HepG2 (cell line): ENCODE data around the gene PAQR5. TPM values are rescaled to one million over a fixed set of nuclear protein-coding genes. Genes with fewer than 3 reads are reported as not detected.

ENCODE experiments used
- EEA1 ChIP-seq: sonication (generic); formaldehyde crosslinking; IDR thresholded peaks from 2 replicates; pipeline ENCODE4 v1.5.1; 2020; ENCODE audit warnings: mild to moderate bottlenecking, missing genetic modification reagents, borderline replicate concordance
- RAD51 ChIP-seq: fragments of 450-650 bp; IDR thresholded peaks from 2 replicates; pipeline ENCODE4 v1.6.1; 2016; ENCODE audit warnings: borderline replicate concordance
- U2AF2 ChIP-seq: fragments of 200-400 bp; formaldehyde crosslinking; IDR thresholded peaks from 2 replicates; pipeline ENCODE4 v1.6.1; 2017; ENCODE audit warnings: low read depth, mild to moderate bottlenecking, low read length
- ZNF101 ChIP-seq: sonication (generic); formaldehyde crosslinking; IDR thresholded peaks from 2 replicates; pipeline ENCODE4 v1.4.0; 2020; ENCODE audit warnings: mild to moderate bottlenecking, low read depth, missing genetic modification reagents, borderline replicate concordance
- ZNF660 ChIP-seq: sonication (generic); formaldehyde crosslinking; IDR thresholded peaks from 2 replicates; pipeline ENCODE4 v1.5.1; 2020; ENCODE audit warnings: mild to moderate bottlenecking, low read depth, missing genetic modification reagents, borderline replicate concordance
- polyA plus RNA-seq, 8 experiments: library from polyadenylated mRNA; depleted of rRNA in 3 of 8; stranded (reverse) in 7 of 8; unstranded in 1 of 8; fragments of >200 nt; fragmentation: Illumina TruSeq in 4 of 8; extraction: Trizol in 4 of 8; gene quantifications; 2 replicates each; pipeline versions ENCODE4 v1.2.1 to v1.2.3, GENCODE V29; 2011 to 2016; ENCODE audit warnings: low read depth in 4 of 8, missing spikeins in 1 of 8, mixed read lengths in 1 of 8; ENCODE audit not compliant: insufficient read depth in 1 of 8
- total RNA-seq, 5 experiments: library from RNA; depleted of rRNA; stranded (reverse); fragments of >200 nt; fragmentation: Illumina TruSeq; extraction: Trizol; gene quantifications; 2 replicates each; pipeline ENCODE4 v1.2.3, GENCODE V29; 2016; ENCODE audit warnings: low read depth in 1 of 5
- TF ChIP-seq, protein P1 (sequence below): IDR thresholded peaks from 2 replicates; pipeline ENCODE4 v1.4.0; 2020; ENCODE audit warnings: mild to moderate bottlenecking, missing genetic modification reagents
- TF ChIP-seq, protein P2 (sequence below): sonication (generic); formaldehyde crosslinking; IDR thresholded peaks from one replicate; pipeline ENCODE4 v1.5.1; 2020; ENCODE audit warnings: mild to moderate bottlenecking, missing genetic modification reagents; ENCODE audit errors: not compliant biosample characterization
- TF ChIP-seq, protein P3 (sequence below): sonication (generic); formaldehyde crosslinking; IDR thresholded peaks from 2 replicates; pipeline ENCODE4 v1.9.0; 2021; ENCODE audit warnings: mild to moderate bottlenecking, missing genetic modification reagents

PAQR5 gene
- total and polyA plus RNA-seq, 2 of the 13 experiments (the other 11 are each of a cell fraction or from before 2014, with no cell fraction given): 0.53 to 1.3 TPM

DNA sequence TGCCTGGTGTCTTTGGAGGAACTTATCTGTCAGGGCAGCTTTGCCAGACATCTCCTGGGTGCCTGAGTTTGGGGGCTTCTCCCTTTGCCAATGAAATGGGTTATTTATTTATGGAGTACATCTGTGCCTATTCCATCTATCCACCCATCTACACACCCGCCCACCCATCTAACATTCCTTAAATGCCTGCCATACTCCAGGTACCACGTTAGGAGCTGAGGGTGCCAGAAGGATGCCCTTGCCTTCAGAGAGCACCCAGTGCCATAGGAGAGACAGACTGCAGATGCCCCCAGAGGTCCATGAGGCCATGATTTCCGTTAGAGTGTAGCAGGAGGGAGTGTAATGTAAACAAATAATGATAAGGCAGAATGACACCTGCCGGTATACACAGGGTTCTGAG lies 93.6 kb downstream of the PAQR5 start (continued):
- TF ChIP-seq, protein P1, sequence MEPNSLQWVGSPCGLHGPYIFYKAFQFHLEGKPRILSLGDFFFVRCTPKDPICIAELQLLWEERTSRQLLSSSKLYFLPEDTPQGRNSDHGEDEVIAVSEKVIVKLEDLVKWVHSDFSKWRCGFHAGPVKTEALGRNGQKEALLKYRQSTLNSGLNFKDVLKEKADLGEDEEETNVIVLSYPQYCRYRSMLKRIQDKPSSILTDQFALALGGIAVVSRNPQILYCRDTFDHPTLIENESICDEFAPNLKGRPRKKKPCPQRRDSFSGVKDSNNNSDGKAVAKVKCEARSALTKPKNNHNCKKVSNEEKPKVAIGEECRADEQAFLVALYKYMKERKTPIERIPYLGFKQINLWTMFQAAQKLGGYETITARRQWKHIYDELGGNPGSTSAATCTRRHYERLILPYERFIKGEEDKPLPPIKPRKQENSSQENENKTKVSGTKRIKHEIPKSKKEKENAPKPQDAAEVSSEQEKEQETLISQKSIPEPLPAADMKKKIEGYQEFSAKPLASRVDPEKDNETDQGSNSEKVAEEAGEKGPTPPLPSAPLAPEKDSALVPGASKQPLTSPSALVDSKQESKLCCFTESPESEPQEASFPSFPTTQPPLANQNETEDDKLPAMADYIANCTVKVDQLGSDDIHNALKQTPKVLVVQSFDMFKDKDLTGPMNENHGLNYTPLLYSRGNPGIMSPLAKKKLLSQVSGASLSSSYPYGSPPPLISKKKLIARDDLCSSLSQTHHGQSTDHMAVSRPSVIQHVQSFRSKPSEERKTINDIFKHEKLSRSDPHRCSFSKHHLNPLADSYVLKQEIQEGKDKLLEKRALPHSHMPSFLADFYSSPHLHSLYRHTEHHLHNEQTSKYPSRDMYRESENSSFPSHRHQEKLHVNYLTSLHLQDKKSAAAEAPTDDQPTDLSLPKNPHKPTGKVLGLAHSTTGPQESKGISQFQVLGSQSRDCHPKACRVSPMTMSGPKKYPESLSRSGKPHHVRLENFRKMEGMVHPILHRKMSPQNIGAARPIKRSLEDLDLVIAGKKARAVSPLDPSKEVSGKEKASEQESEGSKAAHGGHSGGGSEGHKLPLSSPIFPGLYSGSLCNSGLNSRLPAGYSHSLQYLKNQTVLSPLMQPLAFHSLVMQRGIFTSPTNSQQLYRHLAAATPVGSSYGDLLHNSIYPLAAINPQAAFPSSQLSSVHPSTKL (CRISPR knock-in tag): no peak
- TF ChIP-seq RAD51 (no peak), ZNF660 (CRISPR knock-in tag) (no peak), EEA1 (no peak), ZNF101 (CRISPR knock-in tag) (no peak), U2AF2 (no peak)
- TF ChIP-seq, protein P2, sequence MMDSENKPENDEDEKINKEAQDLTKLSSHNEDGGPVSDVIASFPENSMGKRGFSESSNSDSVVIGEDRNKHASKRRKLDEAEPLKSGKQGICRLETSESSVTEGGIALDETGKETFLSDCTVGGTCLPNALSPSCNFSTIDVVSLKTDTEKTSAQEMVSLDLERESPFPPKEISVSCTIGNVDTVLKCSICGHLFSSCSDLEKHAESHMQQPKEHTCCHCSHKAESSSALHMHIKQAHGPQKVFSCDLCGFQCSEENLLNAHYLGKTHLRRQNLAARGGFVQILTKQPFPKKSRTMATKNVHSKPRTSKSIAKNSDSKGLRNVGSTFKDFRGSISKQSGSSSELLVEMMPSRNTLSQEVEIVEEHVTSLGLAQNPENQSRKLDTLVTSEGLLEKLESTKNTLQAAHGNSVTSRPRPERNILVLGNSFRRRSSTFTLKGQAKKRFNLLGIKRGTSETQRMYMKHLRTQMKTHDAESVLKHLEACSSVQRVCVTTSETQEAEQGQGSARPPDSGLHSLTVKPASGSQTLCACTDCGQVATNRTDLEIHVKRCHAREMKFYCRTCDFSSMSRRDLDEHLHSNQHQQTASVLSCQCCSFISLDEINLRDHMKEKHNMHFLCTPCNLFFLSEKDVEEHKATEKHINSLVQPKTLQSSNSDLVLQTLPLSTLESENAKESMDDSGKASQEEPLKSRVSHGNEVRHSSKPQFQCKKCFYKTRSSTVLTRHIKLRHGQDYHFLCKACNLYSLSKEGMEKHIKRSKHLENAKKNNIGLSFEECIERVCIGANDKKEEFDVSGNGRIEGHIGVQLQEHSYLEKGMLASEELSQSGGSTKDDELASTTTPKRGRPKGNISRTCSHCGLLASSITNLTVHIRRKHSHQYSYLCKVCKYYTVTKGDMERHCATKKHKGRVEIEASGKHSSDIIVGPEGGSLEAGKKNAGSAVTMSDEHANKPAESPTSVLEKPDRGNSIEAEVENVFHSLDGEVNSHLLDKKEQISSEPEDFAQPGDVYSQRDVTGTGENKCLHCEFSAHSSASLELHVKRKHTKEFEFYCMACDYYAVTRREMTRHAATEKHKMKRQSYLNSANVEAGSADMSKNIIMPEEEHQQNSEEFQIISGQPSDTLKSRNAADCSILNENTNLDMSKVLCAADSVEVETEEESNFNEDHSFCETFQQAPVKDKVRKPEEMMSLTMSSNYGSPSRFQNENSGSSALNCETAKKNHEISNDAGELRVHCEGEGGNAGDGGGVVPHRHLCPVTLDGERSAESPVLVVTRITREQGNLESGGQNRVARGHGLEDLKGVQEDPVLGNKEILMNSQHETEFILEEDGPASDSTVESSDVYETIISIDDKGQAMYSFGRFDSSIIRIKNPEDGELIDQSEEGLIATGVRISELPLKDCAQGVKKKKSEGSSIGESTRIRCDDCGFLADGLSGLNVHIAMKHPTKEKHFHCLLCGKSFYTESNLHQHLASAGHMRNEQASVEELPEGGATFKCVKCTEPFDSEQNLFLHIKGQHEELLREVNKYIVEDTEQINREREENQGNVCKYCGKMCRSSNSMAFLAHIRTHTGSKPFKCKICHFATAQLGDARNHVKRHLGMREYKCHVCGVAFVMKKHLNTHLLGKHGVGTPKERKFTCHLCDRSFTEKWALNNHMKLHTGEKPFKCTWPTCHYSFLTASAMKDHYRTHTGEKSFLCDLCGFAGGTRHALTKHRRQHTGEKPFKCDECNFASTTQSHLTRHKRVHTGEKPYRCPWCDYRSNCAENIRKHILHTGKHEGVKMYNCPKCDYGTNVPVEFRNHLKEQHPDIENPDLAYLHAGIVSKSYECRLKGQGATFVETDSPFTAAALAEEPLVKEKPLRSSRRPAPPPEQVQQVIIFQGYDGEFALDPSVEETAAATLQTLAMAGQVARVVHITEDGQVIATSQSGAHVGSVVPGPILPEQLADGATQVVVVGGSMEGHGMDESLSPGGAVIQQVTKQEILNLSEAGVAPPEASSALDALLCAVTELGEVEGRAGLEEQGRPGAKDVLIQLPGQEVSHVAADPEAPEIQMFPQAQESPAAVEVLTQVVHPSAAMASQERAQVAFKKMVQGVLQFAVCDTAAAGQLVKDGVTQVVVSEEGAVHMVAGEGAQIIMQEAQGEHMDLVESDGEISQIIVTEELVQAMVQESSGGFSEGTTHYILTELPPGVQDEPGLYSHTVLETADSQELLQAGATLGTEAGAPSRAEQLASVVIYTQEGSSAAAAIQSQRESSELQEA (CRISPR knock-in tag): no peak
- TF ChIP-seq, protein P3, sequence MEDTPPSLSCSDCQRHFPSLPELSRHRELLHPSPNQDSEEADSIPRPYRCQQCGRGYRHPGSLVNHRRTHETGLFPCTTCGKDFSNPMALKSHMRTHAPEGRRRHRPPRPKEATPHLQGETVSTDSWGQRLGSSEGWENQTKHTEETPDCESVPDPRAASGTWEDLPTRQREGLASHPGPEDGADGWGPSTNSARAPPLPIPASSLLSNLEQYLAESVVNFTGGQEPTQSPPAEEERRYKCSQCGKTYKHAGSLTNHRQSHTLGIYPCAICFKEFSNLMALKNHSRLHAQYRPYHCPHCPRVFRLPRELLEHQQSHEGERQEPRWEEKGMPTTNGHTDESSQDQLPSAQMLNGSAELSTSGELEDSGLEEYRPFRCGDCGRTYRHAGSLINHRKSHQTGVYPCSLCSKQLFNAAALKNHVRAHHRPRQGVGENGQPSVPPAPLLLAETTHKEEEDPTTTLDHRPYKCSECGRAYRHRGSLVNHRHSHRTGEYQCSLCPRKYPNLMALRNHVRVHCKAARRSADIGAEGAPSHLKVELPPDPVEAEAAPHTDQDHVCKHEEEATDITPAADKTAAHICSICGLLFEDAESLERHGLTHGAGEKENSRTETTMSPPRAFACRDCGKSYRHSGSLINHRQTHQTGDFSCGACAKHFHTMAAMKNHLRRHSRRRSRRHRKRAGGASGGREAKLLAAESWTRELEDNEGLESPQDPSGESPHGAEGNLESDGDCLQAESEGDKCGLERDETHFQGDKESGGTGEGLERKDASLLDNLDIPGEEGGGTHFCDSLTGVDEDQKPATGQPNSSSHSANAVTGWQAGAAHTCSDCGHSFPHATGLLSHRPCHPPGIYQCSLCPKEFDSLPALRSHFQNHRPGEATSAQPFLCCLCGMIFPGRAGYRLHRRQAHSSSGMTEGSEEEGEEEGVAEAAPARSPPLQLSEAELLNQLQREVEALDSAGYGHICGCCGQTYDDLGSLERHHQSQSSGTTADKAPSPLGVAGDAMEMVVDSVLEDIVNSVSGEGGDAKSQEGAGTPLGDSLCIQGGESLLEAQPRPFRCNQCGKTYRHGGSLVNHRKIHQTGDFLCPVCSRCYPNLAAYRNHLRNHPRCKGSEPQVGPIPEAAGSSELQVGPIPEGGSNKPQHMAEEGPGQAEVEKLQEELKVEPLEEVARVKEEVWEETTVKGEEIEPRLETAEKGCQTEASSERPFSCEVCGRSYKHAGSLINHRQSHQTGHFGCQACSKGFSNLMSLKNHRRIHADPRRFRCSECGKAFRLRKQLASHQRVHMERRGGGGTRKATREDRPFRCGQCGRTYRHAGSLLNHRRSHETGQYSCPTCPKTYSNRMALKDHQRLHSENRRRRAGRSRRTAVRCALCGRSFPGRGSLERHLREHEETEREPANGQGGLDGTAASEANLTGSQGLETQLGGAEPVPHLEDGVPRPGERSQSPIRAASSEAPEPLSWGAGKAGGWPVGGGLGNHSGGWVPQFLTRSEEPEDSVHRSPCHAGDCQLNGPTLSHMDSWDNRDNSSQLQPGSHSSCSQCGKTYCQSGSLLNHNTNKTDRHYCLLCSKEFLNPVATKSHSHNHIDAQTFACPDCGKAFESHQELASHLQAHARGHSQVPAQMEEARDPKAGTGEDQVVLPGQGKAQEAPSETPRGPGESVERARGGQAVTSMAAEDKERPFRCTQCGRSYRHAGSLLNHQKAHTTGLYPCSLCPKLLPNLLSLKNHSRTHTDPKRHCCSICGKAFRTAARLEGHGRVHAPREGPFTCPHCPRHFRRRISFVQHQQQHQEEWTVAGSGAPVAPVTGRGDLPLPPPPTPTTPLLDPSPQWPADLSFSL (CRISPR knock-in tag): no peak
